Measurements from ENCODE around the gene GGA2. TPM values are rescaled to one million over a fixed set of nuclear protein-coding genes. Genes with fewer than 3 reads are reported as not detected.

Gene GGA2
- total RNA-seq, 1 donor from 2014 or later = 39.0 TPM

- Histone ChIP-seq H3K4me3 (no peak overlapping the region), H3K4me1 (no peaks in the 10 kb centered on the region), H3K36me3 (peaks cover 0 to 68% of the 10 kb centered on the region in 2 donors), H3K27ac (no peak overlapping the region), H3K27me3 (no peaks in the 10 kb centered on the region), H3K9me3 (no peaks in the 10 kb centered on the region)
- intact Hi-C loops (cut with DNase I) = no loop called here
- DNase-seq (ENCODE audit: extremely low spot score in 2 of 2) = no peak
- TF ChIP-seq CTCF (IDR thresholded peaks at IDR 0.05) (no peak), POLR2A (IDR thresholded peaks at IDR 0.05) (no peak), POLR2AphosphoS5 (IDR thresholded peaks at IDR 0.05; ENCODE audit: insufficient read depth in 1 of 2, low read depth in 1 of 2) (no peak)
These were observed 17.8 kb upstream of the GGA2 start for GRCh38 chr16:23527961-23528643.

GRCh38 chr16:23524886-23525285 lies 14.6 kb upstream of the GGA2 start:
- Histone ChIP-seq H3K27ac (no peak overlapping the region), H3K9me3 (no peaks in the 10 kb centered on the region), H3K4me3 (no peak overlapping the region), H3K27me3 (no peaks in the 10 kb centered on the region), H3K4me1 (no peaks in the 10 kb centered on the region), H3K36me3 (peaks cover 0 to 57% of the 10 kb centered on the region in 2 donors)
- intact Hi-C loops (cut with DNase I) = no loop called here
- TF ChIP-seq POLR2AphosphoS5 (IDR thresholded peaks at IDR 0.05; ENCODE audit: insufficient read depth in 1 of 2, low read depth in 1 of 2) (no peak), CTCF (IDR thresholded peaks at IDR 0.05) (no peak), POLR2A (IDR thresholded peaks at IDR 0.05) (no peak)
- DNase-seq (ENCODE audit: extremely low spot score in 2 of 2) = no peak

GRCh38 chr16:23523876-23524385 lies 13.6 kb upstream of the GGA2 start:
- intact Hi-C loops (cut with DNase I) = no loop called here
- H3K36me3 ChIP-seq = peaks cover 0 to 48% of the 10 kb centered on the region in 2 donors
- no peaks in the 10 kb centered on the region for H3K9me3 ChIP-seq
- no peak overlapping the region for H3K4me3 ChIP-seq
- no peak overlapping the region for H3K27ac ChIP-seq
- no peak for DNase-seq (ENCODE audit: extremely low spot score in 2 of 2)
- TF ChIP-seq CTCF (IDR thresholded peaks at IDR 0.05) (no peak), POLR2A (IDR thresholded peaks at IDR 0.05) (no peak), POLR2AphosphoS5 (IDR thresholded peaks at IDR 0.05; ENCODE audit: insufficient read depth in 1 of 2, low read depth in 1 of 2) (no peak)
- H3K4me1 ChIP-seq = no peaks in the 10 kb centered on the region
- H3K27me3 ChIP-seq = no peaks in the 10 kb centered on the region

GRCh38 chr16:23523321-23523720 lies 13.0 kb upstream of the GGA2 start:
- Histone ChIP-seq H3K4me1 (no peaks in the 10 kb centered on the region), H3K36me3 (peaks cover 0 to 42% of the 10 kb centered on the region in 2 donors), H3K27me3 (no peaks in the 10 kb centered on the region), H3K9me3 (no peaks in the 10 kb centered on the region), H3K27ac (no peak overlapping the region), H3K4me3 (no peak overlapping the region)
- DNase-seq (ENCODE audit: extremely low spot score in 2 of 2) = no peak
- intact Hi-C loops (cut with DNase I) = no loop called here
- no peak for TF ChIP-seq POLR2AphosphoS5 (IDR thresholded peaks at IDR 0.05; ENCODE audit: insufficient read depth in 1 of 2, low read depth in 1 of 2)
- no peak for TF ChIP-seq POLR2A (IDR thresholded peaks at IDR 0.05)
- TF ChIP-seq CTCF (IDR thresholded peaks at IDR 0.05) = no peak

GRCh38 chr16:23521965-23522364 lies 11.7 kb upstream of the GGA2 start:
- no peaks in the 10 kb centered on the region for H3K4me1 ChIP-seq
- no peak overlapping the region for H3K27ac ChIP-seq
- no peak overlapping the region for H3K4me3 ChIP-seq
- TF ChIP-seq POLR2A (IDR thresholded peaks at IDR 0.05) (no peak), CTCF (IDR thresholded peaks at IDR 0.05) (no peak), POLR2AphosphoS5 (IDR thresholded peaks at IDR 0.05; ENCODE audit: insufficient read depth in 1 of 2, low read depth in 1 of 2) (no peak)
- peaks cover 0 to 33% of the 10 kb centered on the region in 2 donors for H3K36me3 ChIP-seq
- intact Hi-C loops (cut with DNase I) = no loop called here
- no peak for DNase-seq (ENCODE audit: extremely low spot score in 2 of 2)
- H3K9me3 ChIP-seq = no peaks in the 10 kb centered on the region
- no peaks in the 10 kb centered on the region for H3K27me3 ChIP-seq
